Measurements from ENCODE around the gene GDF10.

DNA sequence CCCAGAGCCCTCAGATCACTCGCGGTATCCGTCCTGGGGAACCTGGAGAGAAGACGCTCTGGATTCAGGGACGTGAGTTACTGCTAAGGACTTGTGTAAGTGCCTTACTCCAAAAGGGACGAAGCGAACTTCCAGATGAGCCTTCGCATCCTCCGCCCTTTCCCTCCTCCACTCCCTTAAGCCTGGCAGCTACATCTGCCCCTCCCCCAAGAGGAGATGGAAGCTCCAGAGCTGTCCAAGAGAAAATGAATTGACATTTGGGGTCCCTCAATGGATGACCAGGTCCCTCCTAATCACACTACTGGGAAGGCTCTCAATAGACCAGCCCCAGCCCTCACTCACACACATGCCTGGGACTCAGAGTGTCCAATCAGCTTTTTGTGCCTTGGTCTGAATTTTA, 31.3 kb upstream of the GDF10 start:
- no peak for TF ChIP-seq POLR2A (IDR thresholded peaks at IDR 0.05)
- TF ChIP-seq, protein P1, sequence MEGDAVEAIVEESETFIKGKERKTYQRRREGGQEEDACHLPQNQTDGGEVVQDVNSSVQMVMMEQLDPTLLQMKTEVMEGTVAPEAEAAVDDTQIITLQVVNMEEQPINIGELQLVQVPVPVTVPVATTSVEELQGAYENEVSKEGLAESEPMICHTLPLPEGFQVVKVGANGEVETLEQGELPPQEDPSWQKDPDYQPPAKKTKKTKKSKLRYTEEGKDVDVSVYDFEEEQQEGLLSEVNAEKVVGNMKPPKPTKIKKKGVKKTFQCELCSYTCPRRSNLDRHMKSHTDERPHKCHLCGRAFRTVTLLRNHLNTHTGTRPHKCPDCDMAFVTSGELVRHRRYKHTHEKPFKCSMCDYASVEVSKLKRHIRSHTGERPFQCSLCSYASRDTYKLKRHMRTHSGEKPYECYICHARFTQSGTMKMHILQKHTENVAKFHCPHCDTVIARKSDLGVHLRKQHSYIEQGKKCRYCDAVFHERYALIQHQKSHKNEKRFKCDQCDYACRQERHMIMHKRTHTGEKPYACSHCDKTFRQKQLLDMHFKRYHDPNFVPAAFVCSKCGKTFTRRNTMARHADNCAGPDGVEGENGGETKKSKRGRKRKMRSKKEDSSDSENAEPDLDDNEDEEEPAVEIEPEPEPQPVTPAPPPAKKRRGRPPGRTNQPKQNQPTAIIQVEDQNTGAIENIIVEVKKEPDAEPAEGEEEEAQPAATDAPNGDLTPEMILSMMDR (IDR thresholded peaks at IDR 0.05), result no peak

Data from testis (tissue), 2 donors.